ENCODE measurements around the gene STN1.

DNA sequence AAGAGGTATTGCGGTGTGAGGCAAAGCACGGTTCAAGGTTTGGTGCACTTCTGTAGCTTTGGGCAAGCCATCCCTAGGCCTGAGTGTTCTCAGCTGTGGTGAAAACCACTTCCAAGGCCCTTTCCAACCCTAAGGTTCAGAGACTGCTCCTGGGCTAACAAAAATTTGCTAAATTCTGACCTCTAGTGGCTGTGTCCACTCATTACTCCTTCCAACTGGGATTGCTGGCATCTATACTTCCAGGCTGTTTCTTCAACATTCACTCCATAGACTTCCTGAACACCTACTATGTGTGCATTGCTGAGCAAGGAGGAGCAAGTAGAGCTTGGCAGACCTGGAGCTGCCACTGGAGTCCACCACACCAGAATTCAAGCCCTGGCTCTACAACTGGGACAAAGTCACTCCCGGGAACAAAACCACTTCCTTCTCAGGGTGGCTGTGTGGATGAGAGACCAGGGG lies 33.3 kb downstream of the STN1 start:
- TF ChIP-seq EZH2 (IDR thresholded peaks at IDR 0.05) (no peak), CTCF (IDR thresholded peaks at IDR 0.05 in 2 of 3, conservative IDR thresholded peaks at IDR 0.05 in 1 of 3; ENCODE audit: borderline replicate concordance in 1 of 3, insufficient read depth in 1 of 3, low read depth in 2 of 3, low read length in 2 of 3) (peak; percentile 89 to 96 (median 91))
